ENCODE data around the gene NCAN. TPM values are rescaled to one million over a fixed set of nuclear protein-coding genes. Genes with fewer than 3 reads are reported as not detected.

Gene NCAN
- polyA plus RNA-seq, 3 donors: not detected

DNA sequence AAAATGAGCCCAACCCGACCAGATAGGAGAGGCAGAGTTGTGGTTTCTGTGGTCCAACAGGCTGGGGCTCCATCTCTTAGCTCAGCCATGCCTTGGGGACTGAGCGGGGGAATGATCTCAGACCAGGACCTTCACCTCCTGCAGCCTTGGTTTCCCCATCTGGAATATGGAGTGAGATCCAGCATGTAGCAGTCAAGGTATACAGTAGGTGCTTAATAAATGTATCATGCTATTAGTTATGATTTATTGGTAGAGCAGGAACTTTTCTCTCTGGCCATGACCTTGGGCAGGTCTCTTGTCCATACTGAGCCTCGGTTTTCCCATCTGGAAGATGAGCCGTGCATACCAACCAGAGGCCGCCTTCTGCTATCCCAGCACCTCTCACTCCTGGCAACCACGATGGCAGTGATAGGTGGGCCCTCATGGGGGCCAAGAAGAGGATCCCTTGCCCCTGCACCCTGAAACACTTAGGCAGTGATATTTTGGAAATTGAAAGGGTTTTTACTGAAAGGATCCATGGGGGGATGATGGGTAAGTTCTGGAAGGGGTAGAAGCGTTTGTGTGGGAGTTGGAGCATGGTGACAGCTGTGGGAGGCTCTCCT, 52.2 kb downstream of the NCAN start:
- Histone ChIP-seq H3K9me3 (replicated peaks in 1 of 2; ENCODE audit: control insufficient read depth in 1 of 2, insufficient read depth in 1 of 2, low read length in 2 of 2) (peaks cover 12 to 20% of the 10 kb centered on the region in 2 donors), H3K27me3 (ENCODE audit: control insufficient read depth in 2 of 2, insufficient read depth in 2 of 2, low read length in 2 of 2) (peaks cover 13 to 45% of the 10 kb centered on the region in 2 donors), H3K27ac (ENCODE audit: low read depth in 1 of 2, low read length in 2 of 2) (no peak overlapping the region), H3K9ac (ENCODE audit: insufficient read depth, low read length, poor library complexity, severe bottlenecking) (no peak overlapping the region), H3K4me1 (ENCODE audit: control insufficient read depth in 1 of 2, insufficient read depth in 2 of 2, low read length in 2 of 2) (peaks cover 4 to 15% of the 10 kb centered on the region in 2 donors), H3K79me2 (ENCODE audit: insufficient read depth, low read length) (no peaks in the 10 kb centered on the region), H3K4me3 (replicated peaks in 1 of 3; ENCODE audit: low read depth in 2 of 3, low read length in 3 of 3) (no peak overlapping the region), H2AFZ (ENCODE audit: insufficient read depth, low read depth, low read length, poor library complexity, severe bottlenecking) (no peak overlapping the region), H3K36me3 (replicated peaks in 1 of 2; ENCODE audit: control insufficient read depth in 1 of 2, insufficient read depth in 2 of 2, low read length in 2 of 2) (no peaks in the 10 kb centered on the region), H4K20me1 (ENCODE audit: insufficient read depth, low read length) (no peaks in the 10 kb centered on the region), H3K4me2 (replicated peaks; ENCODE audit: extremely low read depth, low read length, poor library complexity, severe bottlenecking) (no peak overlapping the region)
- Mint-ChIP-seq H3K36me3 (no peaks in the 10 kb centered on the region), H3K27ac (peak overlapping the region in 1 of 7 donors; percentile 37), H3K27me3 (ENCODE audit: low read depth in 3 of 3) (peaks cover 44 to 45% (median 44%) of the 10 kb centered on the region in 3 donors), H3K4me1 (peaks cover 16% of the 10 kb centered on the region), H3K4me3 (no peak overlapping the region), H3K9me3 (peaks cover 4 to 23% (median 18%) of the 10 kb centered on the region in 7 donors)
- TF ChIP-seq, protein P1, sequence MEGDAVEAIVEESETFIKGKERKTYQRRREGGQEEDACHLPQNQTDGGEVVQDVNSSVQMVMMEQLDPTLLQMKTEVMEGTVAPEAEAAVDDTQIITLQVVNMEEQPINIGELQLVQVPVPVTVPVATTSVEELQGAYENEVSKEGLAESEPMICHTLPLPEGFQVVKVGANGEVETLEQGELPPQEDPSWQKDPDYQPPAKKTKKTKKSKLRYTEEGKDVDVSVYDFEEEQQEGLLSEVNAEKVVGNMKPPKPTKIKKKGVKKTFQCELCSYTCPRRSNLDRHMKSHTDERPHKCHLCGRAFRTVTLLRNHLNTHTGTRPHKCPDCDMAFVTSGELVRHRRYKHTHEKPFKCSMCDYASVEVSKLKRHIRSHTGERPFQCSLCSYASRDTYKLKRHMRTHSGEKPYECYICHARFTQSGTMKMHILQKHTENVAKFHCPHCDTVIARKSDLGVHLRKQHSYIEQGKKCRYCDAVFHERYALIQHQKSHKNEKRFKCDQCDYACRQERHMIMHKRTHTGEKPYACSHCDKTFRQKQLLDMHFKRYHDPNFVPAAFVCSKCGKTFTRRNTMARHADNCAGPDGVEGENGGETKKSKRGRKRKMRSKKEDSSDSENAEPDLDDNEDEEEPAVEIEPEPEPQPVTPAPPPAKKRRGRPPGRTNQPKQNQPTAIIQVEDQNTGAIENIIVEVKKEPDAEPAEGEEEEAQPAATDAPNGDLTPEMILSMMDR (IDR thresholded peaks at IDR 0.05): no peak
- intact Hi-C loops (cut with micrococcal nuclease): no loop called here
- DNase-seq: no peak
- WGBS (ENCODE audit: insufficient coverage): 91% methylated on average over 4 of the region's 7 CpGs

DNA sequence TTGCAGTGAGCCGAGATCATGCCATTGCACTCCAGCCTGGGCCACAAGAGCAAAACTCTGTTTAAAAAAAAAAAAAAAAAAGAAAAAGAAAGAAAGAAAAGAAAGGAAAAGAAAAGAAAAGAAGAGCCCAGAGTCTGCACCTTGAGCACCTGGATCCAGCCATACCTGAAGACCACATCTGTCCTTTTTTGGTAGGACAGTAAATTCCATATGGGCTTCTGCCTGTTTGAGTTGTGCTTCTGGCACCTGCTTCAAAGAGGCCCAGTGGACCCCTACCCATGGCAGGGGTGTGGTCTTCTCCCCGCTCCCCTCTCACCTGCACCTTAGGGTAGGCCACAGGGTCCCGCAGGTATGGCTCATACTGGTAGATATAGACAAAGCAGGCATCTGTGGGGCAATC, 55.5 kb downstream of the NCAN start:
- Mint-ChIP-seq H3K36me3 (no peaks in the 10 kb centered on the region), H3K9me3 (peaks cover 0 to 12% (median 0%) of the 10 kb centered on the region in 7 donors), H3K4me1 (peaks cover 2% of the 10 kb centered on the region), H3K27me3 (ENCODE audit: low read depth in 3 of 3) (peaks cover 29 to 42% (median 37%) of the 10 kb centered on the region in 3 donors), H3K27ac (no peak overlapping the region), H3K4me3 (no peak overlapping the region)
- intact Hi-C loops (cut with micrococcal nuclease): no loop called here
- H3K9ac ChIP-seq (ENCODE audit: insufficient read depth, low read length, poor library complexity, severe bottlenecking): no peak overlapping the region
- no peak overlapping the region for H3K27ac ChIP-seq (ENCODE audit: low read depth in 1 of 2, low read length in 2 of 2)
- H4K20me1 ChIP-seq (ENCODE audit: insufficient read depth, low read length): no peaks in the 10 kb centered on the region
- H3K27me3 ChIP-seq (ENCODE audit: control insufficient read depth in 2 of 2, insufficient read depth in 2 of 2, low read length in 2 of 2): peaks cover 9 to 29% of the 10 kb centered on the region in 2 donors
- no peaks in the 10 kb centered on the region for H3K4me1 ChIP-seq (ENCODE audit: control insufficient read depth in 1 of 2, insufficient read depth in 2 of 2, low read length in 2 of 2)
- no peak overlapping the region for H3K4me2 ChIP-seq (replicated peaks; ENCODE audit: extremely low read depth, low read length, poor library complexity, severe bottlenecking)
- no peaks in the 10 kb centered on the region for H3K9me3 ChIP-seq (replicated peaks in 1 of 2; ENCODE audit: control insufficient read depth in 1 of 2, insufficient read depth in 1 of 2, low read length in 2 of 2)
- H2AFZ ChIP-seq (ENCODE audit: insufficient read depth, low read depth, low read length, poor library complexity, severe bottlenecking): no peak overlapping the region
- no peak for DNase-seq
- TF ChIP-seq, protein P1 (IDR thresholded peaks at IDR 0.05): no peak
- no peaks in the 10 kb centered on the region for H3K36me3 ChIP-seq (replicated peaks in 1 of 2; ENCODE audit: control insufficient read depth in 1 of 2, insufficient read depth in 2 of 2, low read length in 2 of 2)
- H3K4me3 ChIP-seq (replicated peaks in 1 of 3; ENCODE audit: low read depth in 2 of 3, low read length in 3 of 3): no peak overlapping the region
- H3K79me2 ChIP-seq (ENCODE audit: insufficient read depth, low read length): no peaks in the 10 kb centered on the region
- no CpG with 5 or more reads among the region's 3 CpGs for whole genome bisulfite sequencing (ENCODE audit: insufficient coverage)
